Measurements from ENCODE around the gene CYB5R4. TPM values are rescaled to one million over a fixed set of nuclear protein-coding genes. Genes with fewer than 3 reads are reported as not detected.
A peak's percentile ranks its signal among the peaks of the same experiment; 100 is the strongest.

The CYB5R4 gene
- polyA plus RNA-seq, 1 of the 3 experiments (the other 2 are of a cell fraction), result 3.3 TPM

- no peak overlapping the region for H3K4me3 ChIP-seq (ENCODE audit: low read depth in 2 of 2, low read length in 1 of 2)
- no peaks in the 10 kb centered on the region for H3K9me2 ChIP-seq
- no peak overlapping the region for H3K9ac ChIP-seq
- H4K20me1 ChIP-seq (ENCODE audit: insufficient read depth), result no peaks in the 10 kb centered on the region
- ChIA-PET POLR2A (no interaction called here), CTCF (no interaction called here)
- no peaks in the 10 kb centered on the region for H3K9me3 ChIP-seq
- DNase-seq, result no peak
- H3K4me2 ChIP-seq, result no peak overlapping the region
- H2AFZ ChIP-seq (ENCODE audit: low read depth), result no peak overlapping the region
- WGBS (ENCODE audit: low lambda C conversion rate), result 82% methylated on average over 8 of the region's 8 CpGs
- H3F3A ChIP-seq (replicated peaks; ENCODE audit: insufficient read depth), result no peaks in the 10 kb centered on the region
- H3K79me2 ChIP-seq (ENCODE audit: insufficient read depth), result no peaks in the 10 kb centered on the region
- no peaks in the 10 kb centered on the region; a peak in 2 of 4 replicates for H3K4me1 ChIP-seq (ENCODE audit: control insufficient read depth in 1 of 2, insufficient read depth in 2 of 2, low read depth in 1 of 2, low read length in 1 of 2)
- TF ChIP-seq SIN3A (IDR thresholded peaks at IDR 0.05; ENCODE audit: borderline replicate concordance, low read depth, low read length) (no peak), RAD21 (IDR thresholded peaks at IDR 0.05; ENCODE audit: low read length) (no peak), TCF12 (IDR thresholded peaks at IDR 0.05) (no peak), MAX (IDR thresholded peaks at IDR 0.05; ENCODE audit: low read depth) (no peak)
- TF ChIP-seq, protein P1, sequence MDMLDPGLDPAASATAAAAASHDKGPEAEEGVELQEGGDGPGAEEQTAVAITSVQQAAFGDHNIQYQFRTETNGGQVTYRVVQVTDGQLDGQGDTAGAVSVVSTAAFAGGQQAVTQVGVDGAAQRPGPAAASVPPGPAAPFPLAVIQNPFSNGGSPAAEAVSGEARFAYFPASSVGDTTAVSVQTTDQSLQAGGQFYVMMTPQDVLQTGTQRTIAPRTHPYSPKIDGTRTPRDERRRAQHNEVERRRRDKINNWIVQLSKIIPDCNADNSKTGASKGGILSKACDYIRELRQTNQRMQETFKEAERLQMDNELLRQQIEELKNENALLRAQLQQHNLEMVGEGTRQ (IDR thresholded peaks at IDR 0.05; ENCODE audit: borderline replicate concordance, low read depth, low read length), result no peak
- H3K36me3 ChIP-seq (replicated peaks in 1 of 2; ENCODE audit: control insufficient read depth in 1 of 2, insufficient read depth in 2 of 2, low read length in 1 of 2), result no peaks in the 10 kb centered on the region
- H3K27ac ChIP-seq (ENCODE audit: low read depth in 2 of 2, low read length in 1 of 2), result no peak overlapping the region
- H3K27me3 ChIP-seq (ENCODE audit: insufficient read depth), result no peaks in the 10 kb centered on the region
These were observed 117.4 kb downstream of the CYB5R4 start for GRCh38 chr6:83976871-83977270.

- Histone ChIP-seq H3K27me3 (ENCODE audit: insufficient read depth) (no peaks in the 10 kb centered on the region), H3K27ac (ENCODE audit: low read depth in 2 of 2, low read length in 1 of 2) (peak overlapping the region in 1 of 2 experiments; percentile 50; a peak in 2 of 4 replicates), H4K20me1 (ENCODE audit: insufficient read depth) (no peaks in the 10 kb centered on the region), H3K36me3 (replicated peaks in 1 of 2; ENCODE audit: control insufficient read depth in 1 of 2, insufficient read depth in 2 of 2, low read length in 1 of 2) (no peaks in the 10 kb centered on the region), H3K9me2 (no peaks in the 10 kb centered on the region), H3K79me2 (ENCODE audit: insufficient read depth) (no peaks in the 10 kb centered on the region), H3F3A (replicated peaks; ENCODE audit: insufficient read depth) (no peaks in the 10 kb centered on the region), H3K9me3 (no peaks in the 10 kb centered on the region), H3K9ac (no peak overlapping the region), H3K4me2 (no peak overlapping the region), H2AFZ (ENCODE audit: low read depth) (no peak overlapping the region), H3K4me1 (ENCODE audit: control insufficient read depth in 1 of 2, insufficient read depth in 2 of 2, low read depth in 1 of 2, low read length in 1 of 2) (no peaks in the 10 kb centered on the region; a peak in 2 of 4 replicates), H3K4me3 (ENCODE audit: low read depth in 2 of 2, low read length in 1 of 2) (no peak overlapping the region)
- ChIA-PET POLR2A (no interaction called here), CTCF (no interaction called here)
- no peak for DNase-seq
- WGBS (ENCODE audit: low lambda C conversion rate), result 36% methylated on average over 1 of the region's 1 CpG
- no peak for TF ChIP-seq POLR2AphosphoS5 (IDR thresholded peaks at IDR 0.05; ENCODE audit: low read depth, low read length)
These were observed 118.8 kb downstream of the CYB5R4 start for GRCh38 chr6:83978324-83978734.

DNA sequence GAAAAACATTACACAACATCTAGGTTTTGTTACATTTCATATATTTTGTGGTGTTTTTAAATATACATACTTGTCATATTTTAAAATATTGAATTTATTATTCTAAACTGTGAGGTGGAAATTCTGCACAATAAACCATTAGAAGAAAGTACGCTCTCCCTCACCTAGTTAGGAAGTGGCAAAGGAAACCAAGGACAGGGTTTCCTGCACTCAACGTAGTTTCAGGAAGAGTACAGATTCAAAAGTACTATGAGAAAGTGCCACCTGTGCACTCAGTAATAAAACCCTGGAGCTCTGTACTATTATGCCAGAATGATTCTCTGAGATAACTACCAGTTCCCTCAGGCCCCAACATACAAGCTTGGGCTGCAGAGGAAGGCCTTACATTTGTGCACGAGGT is 119.5 kb downstream of the CYB5R4 start:
- no peak overlapping the region for H3K9ac ChIP-seq
- no peaks in the 10 kb centered on the region; a peak in 2 of 4 replicates for H3K4me1 ChIP-seq (ENCODE audit: control insufficient read depth in 1 of 2, insufficient read depth in 2 of 2, low read depth in 1 of 2, low read length in 1 of 2)
- no peaks in the 10 kb centered on the region for H3K9me3 ChIP-seq
- H3K9me2 ChIP-seq, result no peaks in the 10 kb centered on the region
- H3F3A ChIP-seq (replicated peaks; ENCODE audit: insufficient read depth), result no peaks in the 10 kb centered on the region
- H2AFZ ChIP-seq (ENCODE audit: low read depth), result no peak overlapping the region
- TF ChIP-seq YY1 (IDR thresholded peaks at IDR 0.05; ENCODE audit: low read depth) (no peak), TEAD4 (IDR thresholded peaks at IDR 0.05; ENCODE audit: borderline replicate concordance, insufficient read depth) (no peak), TAF1 (IDR thresholded peaks at IDR 0.05; ENCODE audit: borderline replicate concordance, low read depth, low read length) (no peak), NRF1 (IDR thresholded peaks at IDR 0.05; ENCODE audit: low read depth, low read length) (no peak), SMC3 (IDR thresholded peaks at IDR 0.05; ENCODE audit: low read depth, low read length) (no peak), FOXM1 (IDR thresholded peaks at IDR 0.05; ENCODE audit: low read depth) (no peak)
- H3K79me2 ChIP-seq (ENCODE audit: insufficient read depth), result no peaks in the 10 kb centered on the region
- ChIA-PET CTCF (no interaction called here), POLR2A (no interaction called here)
- no peak overlapping the region for H3K4me3 ChIP-seq (ENCODE audit: low read depth in 2 of 2, low read length in 1 of 2)
- no peak overlapping the region for H3K4me2 ChIP-seq
- no peaks in the 10 kb centered on the region for H3K27me3 ChIP-seq (ENCODE audit: insufficient read depth)
- H4K20me1 ChIP-seq (ENCODE audit: insufficient read depth), result no peaks in the 10 kb centered on the region
- H3K36me3 ChIP-seq (replicated peaks in 1 of 2; ENCODE audit: control insufficient read depth in 1 of 2, insufficient read depth in 2 of 2, low read length in 1 of 2), result no peaks in the 10 kb centered on the region
- no peak for DNase-seq
- WGBS (ENCODE audit: low lambda C conversion rate), result 64% methylated on average over 3 of the region's 3 CpGs
- no peak overlapping the region; a peak in 1 of 4 replicates for H3K27ac ChIP-seq (ENCODE audit: low read depth in 2 of 2, low read length in 1 of 2)
